ENCODE data around the gene BACE1-AS.

- no peak for TF ChIP-seq EZH2 (IDR thresholded peaks at IDR 0.05; ENCODE audit: borderline replicate concordance)
- TF ChIP-seq, protein P1, sequence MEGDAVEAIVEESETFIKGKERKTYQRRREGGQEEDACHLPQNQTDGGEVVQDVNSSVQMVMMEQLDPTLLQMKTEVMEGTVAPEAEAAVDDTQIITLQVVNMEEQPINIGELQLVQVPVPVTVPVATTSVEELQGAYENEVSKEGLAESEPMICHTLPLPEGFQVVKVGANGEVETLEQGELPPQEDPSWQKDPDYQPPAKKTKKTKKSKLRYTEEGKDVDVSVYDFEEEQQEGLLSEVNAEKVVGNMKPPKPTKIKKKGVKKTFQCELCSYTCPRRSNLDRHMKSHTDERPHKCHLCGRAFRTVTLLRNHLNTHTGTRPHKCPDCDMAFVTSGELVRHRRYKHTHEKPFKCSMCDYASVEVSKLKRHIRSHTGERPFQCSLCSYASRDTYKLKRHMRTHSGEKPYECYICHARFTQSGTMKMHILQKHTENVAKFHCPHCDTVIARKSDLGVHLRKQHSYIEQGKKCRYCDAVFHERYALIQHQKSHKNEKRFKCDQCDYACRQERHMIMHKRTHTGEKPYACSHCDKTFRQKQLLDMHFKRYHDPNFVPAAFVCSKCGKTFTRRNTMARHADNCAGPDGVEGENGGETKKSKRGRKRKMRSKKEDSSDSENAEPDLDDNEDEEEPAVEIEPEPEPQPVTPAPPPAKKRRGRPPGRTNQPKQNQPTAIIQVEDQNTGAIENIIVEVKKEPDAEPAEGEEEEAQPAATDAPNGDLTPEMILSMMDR (IDR thresholded peaks at IDR 0.05; ENCODE audit: poor library complexity), result no peak
- no peak for TF ChIP-seq EZH2phosphoT487 (IDR thresholded peaks at IDR 0.05; ENCODE audit: low read depth, severe bottlenecking, unreplicated experiment)
Measured at GRCh38 chr11:117290809-117291396, at the start of gene BACE1-AS.
